ENCODE results near the gene DAG1.

Gene DAG1

GRCh38 chr3:49469936-49470713 is at the start of gene DAG1:
DAG1 (plus strand) TSS chr3:49470267; CDS start chr3:49510535, 40,268 bp downstream.
- peak; percentile 97 for DNase-seq (ENCODE audit: low read depth, low spot score)

- no peak for DNase-seq (ENCODE audit: low read depth, low spot score)
Observed at GRCh38 chr3:49421890-49422378, 48.1 kb upstream of the DAG1 start.

- peak; percentile 98 for DNase-seq (ENCODE audit: low read depth, low spot score)
Observed at GRCh38 chr3:49422379-49423248, 47.5 kb upstream of the DAG1 start, which contains the start of gene AMT. AMT (minus strand) TSS chr3:49422473; CDS start chr3:49422450, 23 bp downstream.

GRCh38 chr3:49424816-49425215 is 45.3 kb upstream of the DAG1 start:
- no peak for DNase-seq (ENCODE audit: low read depth, low spot score)

- DNase-seq (ENCODE audit: low read depth, low spot score) = no peak
Observed at GRCh38 chr3:49427586-49427985, 42.5 kb upstream of the DAG1 start.

GRCh38 chr3:49428752-49429080 is 41.4 kb upstream of the DAG1 start:
- DNase-seq (ENCODE audit: low read depth, low spot score) = no peak

- DNase-seq (ENCODE audit: low read depth, low spot score) = no peak
Observed at GRCh38 chr3:49434731-49435130, 35.3 kb upstream of the DAG1 start.

- no peak for DNase-seq (ENCODE audit: low read depth, low spot score)
Observed at GRCh38 chr3:49445391-49445790, 24.7 kb upstream of the DAG1 start.

- no peak for DNase-seq (ENCODE audit: low read depth, low spot score)
Observed at GRCh38 chr3:49453621-49454020, 16.4 kb upstream of the DAG1 start.

GRCh38 chr3:49454458-49454857 is 15.6 kb upstream of the DAG1 start:
- peak; percentile 87 for DNase-seq (ENCODE audit: low read depth, low spot score)

- DNase-seq (ENCODE audit: low read depth, low spot score) = peak; percentile 24
Observed at GRCh38 chr3:49454898-49455681, 15.0 kb upstream of the DAG1 start.

GRCh38 chr3:49456466-49456865 is 13.6 kb upstream of the DAG1 start:
- no peak for DNase-seq (ENCODE audit: low read depth, low spot score)

GRCh38 chr3:49460188-49460890 is 9.7 kb upstream of the DAG1 start:
- DNase-seq (ENCODE audit: low read depth, low spot score) = peak; percentile 27

- DNase-seq (ENCODE audit: low read depth, low spot score) = no peak
Observed at GRCh38 chr3:49460956-49461355, 9.1 kb upstream of the DAG1 start.

GRCh38 chr3:49461443-49462171 is 8.5 kb upstream of the DAG1 start:
- DNase-seq (ENCODE audit: low read depth, low spot score) = peak; percentile 97

GRCh38 chr3:49462222-49462621 is 7.8 kb upstream of the DAG1 start:
- DNase-seq (ENCODE audit: low read depth, low spot score) = peak; percentile 56

GRCh38 chr3:49465270-49466034 is 4.6 kb upstream of the DAG1 start:
- DNase-seq (ENCODE audit: low read depth, low spot score) = peak; percentile 72

- no peak for DNase-seq (ENCODE audit: low read depth, low spot score)
Observed at GRCh38 chr3:49466085-49466484, 4.0 kb upstream of the DAG1 start.

- peak; percentile 98 for DNase-seq (ENCODE audit: low read depth, low spot score)
Observed at GRCh38 chr3:49469037-49469935, 781 bp upstream of the DAG1 start.
